ENCODE measurements around the gene CFAP20DC.

GRCh38 chr3:58801541-58801940, 248.3 kb downstream of the CFAP20DC start:
- TF ChIP-seq SP1 (IDR thresholded peaks at IDR 0.05): no peak
- TF ChIP-seq ZNF384 (IDR thresholded peaks at IDR 0.05): no peak
- no peak for TF ChIP-seq BHLHE40 (IDR thresholded peaks at IDR 0.05; ENCODE audit: borderline replicate concordance)
- TF ChIP-seq ELF4 (IDR thresholded peaks at IDR 0.05): no peak
- TF ChIP-seq FOXA1 (IDR thresholded peaks at IDR 0.05): no peak
